Measurements from ENCODE around the gene FAM133A. TPM values are rescaled to one million over a fixed set of nuclear protein-coding genes. Genes with fewer than 3 reads are reported as not detected.

The FAM133A gene
- total RNA-seq, result not detected

DNA sequence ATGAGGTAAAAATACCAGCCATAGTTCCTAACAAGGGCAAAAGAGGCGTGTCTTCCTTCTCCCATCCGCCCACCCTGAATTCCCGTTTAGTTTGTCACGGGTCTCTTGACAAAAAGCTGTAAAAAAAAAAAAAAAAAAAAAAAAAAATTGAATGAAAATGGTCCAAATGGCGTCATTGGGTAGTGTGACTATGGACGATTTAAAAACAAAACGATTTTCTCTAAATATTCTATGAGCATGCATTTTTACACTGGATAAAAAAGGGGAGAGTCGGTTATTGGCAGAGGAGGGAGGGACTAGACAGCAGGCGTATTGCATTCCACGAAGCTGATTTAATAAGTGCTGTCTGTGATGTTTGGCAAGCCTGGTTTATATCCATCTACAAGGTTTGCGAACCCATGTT lies at the start of gene FAM133A:
FAM133A (plus strand) TSS at position 338 of the 403 bp plus-strand sequence. CDS start 35,214 bp downstream, outside the sequence.
- Histone ChIP-seq H3K4me1 (peaks cover 8% of the 10 kb centered on the region), H3K4me3 (peak within 1 kb of the TSS; percentile 57), H3K27me3 (no peaks in the 10 kb centered on the region), H3K9me3 (no peaks in the 10 kb centered on the region), H3K36me3 (no peaks in the 10 kb centered on the region), H3K27ac (peak within 1 kb of the TSS; percentile 70)
- no peak for DNase-seq (ENCODE audit: low spot score in 2 of 2)
- TF ChIP-seq, protein P1, sequence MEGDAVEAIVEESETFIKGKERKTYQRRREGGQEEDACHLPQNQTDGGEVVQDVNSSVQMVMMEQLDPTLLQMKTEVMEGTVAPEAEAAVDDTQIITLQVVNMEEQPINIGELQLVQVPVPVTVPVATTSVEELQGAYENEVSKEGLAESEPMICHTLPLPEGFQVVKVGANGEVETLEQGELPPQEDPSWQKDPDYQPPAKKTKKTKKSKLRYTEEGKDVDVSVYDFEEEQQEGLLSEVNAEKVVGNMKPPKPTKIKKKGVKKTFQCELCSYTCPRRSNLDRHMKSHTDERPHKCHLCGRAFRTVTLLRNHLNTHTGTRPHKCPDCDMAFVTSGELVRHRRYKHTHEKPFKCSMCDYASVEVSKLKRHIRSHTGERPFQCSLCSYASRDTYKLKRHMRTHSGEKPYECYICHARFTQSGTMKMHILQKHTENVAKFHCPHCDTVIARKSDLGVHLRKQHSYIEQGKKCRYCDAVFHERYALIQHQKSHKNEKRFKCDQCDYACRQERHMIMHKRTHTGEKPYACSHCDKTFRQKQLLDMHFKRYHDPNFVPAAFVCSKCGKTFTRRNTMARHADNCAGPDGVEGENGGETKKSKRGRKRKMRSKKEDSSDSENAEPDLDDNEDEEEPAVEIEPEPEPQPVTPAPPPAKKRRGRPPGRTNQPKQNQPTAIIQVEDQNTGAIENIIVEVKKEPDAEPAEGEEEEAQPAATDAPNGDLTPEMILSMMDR (IDR thresholded peaks at IDR 0.05), result no peak
- TF ChIP-seq POLR2A (IDR thresholded peaks at IDR 0.05) (no peak), EP300 (IDR thresholded peaks at IDR 0.05) (no peak), POLR2AphosphoS5 (IDR thresholded peaks at IDR 0.05) (no peak)
- 8% methylated on average over 11 of the region's 11 CpGs for WGBS

DNA sequence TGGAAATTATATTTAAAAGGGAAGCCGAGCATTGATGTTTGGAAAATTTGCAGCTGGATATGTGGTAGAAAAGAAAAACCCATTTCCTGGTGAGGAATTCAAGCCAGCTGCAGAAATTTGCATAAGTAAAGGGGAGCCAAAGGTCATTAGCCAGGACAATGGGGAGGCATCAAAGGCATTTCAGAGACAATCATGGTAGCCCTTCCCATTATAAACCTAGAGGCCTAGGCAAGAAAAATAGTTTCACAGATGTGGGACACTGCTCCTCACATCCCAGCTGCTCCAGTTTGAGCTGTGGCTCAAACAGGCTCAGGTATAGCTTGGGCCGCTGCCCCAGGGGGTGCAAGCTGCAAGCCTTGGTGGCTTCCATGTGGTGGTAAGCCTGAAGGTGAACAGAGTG lies 36.4 kb upstream of the FAM133A start:
- TF ChIP-seq, protein P1 (IDR thresholded peaks at IDR 0.05), result no peak
- TF ChIP-seq POLR2AphosphoS5 (IDR thresholded peaks at IDR 0.05), result no peak
- TF ChIP-seq POLR2A (IDR thresholded peaks at IDR 0.05), result no peak
- H3K4me3 ChIP-seq, result no peak overlapping the region
- no peaks in the 10 kb centered on the region for H3K27me3 ChIP-seq
- H3K9me3 ChIP-seq, result no peaks in the 10 kb centered on the region
- H3K27ac ChIP-seq, result no peak overlapping the region
- no peak for DNase-seq (ENCODE audit: low spot score in 2 of 2)
- no peaks in the 10 kb centered on the region for H3K36me3 ChIP-seq
- no peaks in the 10 kb centered on the region for H3K4me1 ChIP-seq
- WGBS, result 93% methylated on average over 2 of the region's 2 CpGs

- no peak overlapping the region for H3K4me3 ChIP-seq
- no peaks in the 10 kb centered on the region for H3K4me1 ChIP-seq
- DNase-seq (ENCODE audit: low spot score in 2 of 2), result no peak
- TF ChIP-seq POLR2AphosphoS5 (IDR thresholded peaks at IDR 0.05) (no peak), POLR2A (IDR thresholded peaks at IDR 0.05) (no peak), EP300 (IDR thresholded peaks at IDR 0.05) (no peak)
- TF ChIP-seq, protein P1 (IDR thresholded peaks at IDR 0.05), result no peak
- no peak overlapping the region for H3K27ac ChIP-seq
- H3K9me3 ChIP-seq, result no peaks in the 10 kb centered on the region
- no peaks in the 10 kb centered on the region for H3K27me3 ChIP-seq
- no peaks in the 10 kb centered on the region for H3K36me3 ChIP-seq
- WGBS, result 95% methylated on average over 1 of the region's 1 CpG
Observed at GRCh38 chrX:93649381-93649780, 24.6 kb upstream of the FAM133A start.

GRCh38 chrX:93660575-93660974 lies 13.4 kb upstream of the FAM133A start:
- Histone ChIP-seq H3K27ac (no peak overlapping the region), H3K27me3 (no peaks in the 10 kb centered on the region), H3K9me3 (no peaks in the 10 kb centered on the region), H3K4me1 (no peaks in the 10 kb centered on the region), H3K4me3 (no peak overlapping the region), H3K36me3 (no peaks in the 10 kb centered on the region)
- WGBS, result 88% methylated on average over 7 of the region's 7 CpGs
- DNase-seq (ENCODE audit: low spot score in 2 of 2), result no peak
- TF ChIP-seq POLR2AphosphoS5 (IDR thresholded peaks at IDR 0.05) (no peak), POLR2A (IDR thresholded peaks at IDR 0.05) (no peak), EP300 (IDR thresholded peaks at IDR 0.05) (no peak)
- TF ChIP-seq, protein P1 (IDR thresholded peaks at IDR 0.05), result no peak

GRCh38 chrX:93673056-93673868 lies 744 bp upstream of the FAM133A start, which contains the start of gene NAP1L3:
Gene NAP1L3 (minus strand): TSS chrX:93673578. CDS start chrX:93673304, 274 bp downstream.
- TF ChIP-seq EP300 (IDR thresholded peaks at IDR 0.05) (no peak), POLR2A (IDR thresholded peaks at IDR 0.05) (no peak), POLR2AphosphoS5 (IDR thresholded peaks at IDR 0.05) (no peak)
- TF ChIP-seq, protein P1 (IDR thresholded peaks at IDR 0.05), result no peak
- WGBS, result under 1% methylated on average over 17 of the region's 51 CpGs
- H3K27ac ChIP-seq, result peak within 1 kb of the TSS; percentile 70

More at GRCh38 chrX:93673056-93673868, 744 bp upstream of the FAM133A start, which contains the start of gene NAP1L3:
- H3K4me3 ChIP-seq, result peak within 1 kb of the TSS; percentile 57
- H3K36me3 ChIP-seq, result no peaks in the 10 kb centered on the region
- DNase-seq (ENCODE audit: low spot score in 2 of 2), result peak; percentile 67 to 76
- no peaks in the 10 kb centered on the region for H3K27me3 ChIP-seq
- no peaks in the 10 kb centered on the region for H3K9me3 ChIP-seq
- peaks cover 8% of the 10 kb centered on the region for H3K4me1 ChIP-seq

Measured in suprapubic skin (tissue), 4 donors.